EH (cell line): ENCODE measurements around the gene EPHA10.
"Not testable (repeated sequence)": the region's sequence is repeated elsewhere in the genome, so short reads cannot be mapped to it uniquely, and the experiment has no call there.

Experiments used
- DNase-seq: peaks from one replicate; pipeline ENCODE4 v3.0.0-alpha.2; 2015; ENCODE audit warnings: low read depth

The EPHA10 gene

DNA sequence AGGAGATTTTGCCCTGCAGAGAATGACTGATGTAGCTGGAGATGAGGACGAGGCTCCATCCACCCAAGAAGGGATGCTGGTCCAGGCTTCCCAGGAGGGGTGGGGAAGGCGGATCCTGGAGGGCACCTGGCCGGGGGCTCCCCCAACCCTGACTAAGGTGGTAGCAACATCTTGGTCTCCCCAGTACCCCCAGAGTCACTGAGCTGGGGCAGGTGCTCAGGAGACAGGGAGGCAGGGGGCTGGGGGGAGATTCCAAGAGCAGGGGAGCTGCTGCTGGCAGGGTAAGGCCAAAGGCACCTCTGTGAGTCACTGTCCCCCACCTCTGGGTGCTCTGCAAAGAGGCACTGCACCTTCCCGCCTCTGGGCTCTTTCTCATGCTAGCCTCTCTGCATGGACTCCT lies 48.6 kb downstream of the EPHA10 start:
- DNase-seq: no peak

DNA sequence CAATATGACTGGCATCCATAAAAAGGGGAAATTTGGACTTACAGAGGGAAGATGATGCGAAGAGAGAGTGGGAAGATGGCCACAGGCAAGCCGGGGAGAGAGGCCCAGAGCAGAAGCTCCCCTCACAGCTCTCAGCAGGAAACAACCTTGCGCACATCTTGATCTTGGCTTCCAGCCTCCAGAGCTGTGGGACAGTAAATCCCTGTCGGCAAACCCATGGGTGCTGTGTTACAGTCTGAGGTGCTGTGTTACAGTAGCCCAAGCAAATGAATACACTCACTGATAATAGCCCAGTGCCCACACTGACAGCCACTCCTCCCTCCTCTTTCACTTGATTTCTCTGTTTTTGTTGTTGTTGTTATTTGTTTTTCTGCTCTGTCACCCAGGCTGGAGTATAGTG lies 50.2 kb downstream of the EPHA10 start:
- DNase-seq: no peak

- no peak for DNase-seq
Observed at GRCh38 chr1:37714226-37714625, 50.7 kb downstream of the EPHA10 start.

GRCh38 chr1:37708471-37708870 lies 56.4 kb downstream of the EPHA10 start:
- no peak for DNase-seq

- DNase-seq: no peak
Observed at GRCh38 chr1:37705399-37705798, 59.5 kb downstream of the EPHA10 start.

GRCh38 chr1:37704966-37705365 lies 60.0 kb downstream of the EPHA10 start:
- peak; percentile 61 for DNase-seq

- DNase-seq: no peak
Observed at GRCh38 chr1:37703061-37703460, 61.9 kb downstream of the EPHA10 start.

DNA sequence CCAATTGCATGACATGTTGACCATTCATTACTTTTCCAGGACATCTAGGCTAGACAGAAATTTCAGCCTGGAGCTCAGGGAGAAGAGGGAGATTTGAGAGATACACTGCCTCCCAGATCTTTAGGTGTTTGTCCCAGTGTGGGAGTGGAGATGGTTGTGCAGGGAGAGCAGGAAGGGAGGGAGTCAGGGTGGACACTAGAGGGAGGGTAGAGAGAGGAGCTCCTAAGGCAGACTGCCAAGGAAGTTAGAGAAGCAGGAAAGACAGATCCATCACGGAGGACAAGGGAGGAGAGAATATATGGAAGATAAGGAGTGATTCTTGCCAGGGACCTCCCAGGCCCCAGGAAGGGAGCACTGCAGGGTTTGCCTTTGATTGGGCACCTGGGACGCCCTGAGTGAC lies 63.9 kb downstream of the EPHA10 start:
- DNase-seq: no peak

- DNase-seq: no peak
Observed at GRCh38 chr1:37699147-37699546, 65.8 kb downstream of the EPHA10 start.

- DNase-seq: no peak
Observed at GRCh38 chr1:37697737-37698136, 67.2 kb downstream of the EPHA10 start.

DNA sequence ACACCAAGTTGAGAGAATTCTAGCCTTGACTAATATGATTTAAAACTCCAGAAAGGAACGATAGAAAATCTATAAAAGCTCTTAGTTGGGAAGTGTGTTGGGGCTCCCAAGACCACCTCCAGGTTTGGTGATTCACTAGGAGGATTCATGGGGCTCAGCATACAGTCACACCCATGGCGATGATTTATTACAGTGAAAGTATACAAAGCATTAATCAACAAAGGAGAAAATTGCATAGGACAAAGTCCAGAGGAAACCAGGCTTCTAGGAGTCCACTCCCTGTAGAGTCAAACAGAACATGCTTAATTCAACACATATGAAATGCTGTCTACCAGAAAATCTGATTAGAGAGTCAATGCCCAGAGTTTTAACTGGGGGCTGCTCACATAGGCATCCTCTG lies 67.8 kb downstream of the EPHA10 start:
- DNase-seq: no peak

GRCh38 chr1:37692834-37693175 lies 72.1 kb downstream of the EPHA10 start:
- DNase-seq: no peak

DNA sequence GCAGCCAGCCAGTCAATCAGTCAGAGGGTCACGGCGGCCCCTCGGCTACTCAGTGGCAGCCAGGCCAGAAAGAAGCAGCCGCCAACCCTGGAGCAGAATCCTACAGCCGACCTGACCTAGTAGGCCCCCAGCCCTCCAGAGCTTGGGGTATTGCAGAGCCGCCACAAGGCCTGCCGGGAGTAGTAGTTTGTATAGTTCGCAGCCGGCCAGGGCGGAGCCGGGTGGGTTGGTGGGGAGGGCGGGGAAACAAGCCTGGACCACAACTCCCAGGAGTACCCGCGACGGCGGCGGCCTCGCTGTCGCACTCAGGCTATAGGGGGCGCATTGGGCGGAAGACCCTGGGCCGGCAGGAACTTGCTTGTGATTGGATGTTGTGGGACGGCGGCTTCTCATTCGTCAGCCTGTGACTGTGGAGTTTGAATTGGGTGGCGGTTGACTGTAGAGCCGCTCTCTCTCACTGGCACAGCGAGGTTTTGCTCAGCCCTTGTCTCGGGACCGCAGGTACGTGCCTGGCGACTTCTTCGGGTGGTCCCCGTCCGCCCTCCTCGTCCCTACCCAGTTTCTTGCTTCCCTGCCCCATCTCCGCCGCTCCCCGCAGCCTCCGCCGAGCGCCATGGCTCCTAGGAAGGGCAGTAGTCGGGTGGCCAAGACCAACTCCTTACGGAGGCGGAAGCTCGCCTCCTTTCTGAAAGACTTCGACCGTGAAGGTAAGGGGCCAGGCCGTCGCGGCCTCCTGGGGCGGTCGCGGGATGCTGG lies 72.7 kb downstream of the EPHA10 start, which contains the start of gene CDCA8:
TSS of gene CDCA8 (plus strand) at position 439 of the 756 bp plus-strand sequence. CDS start at position 614, 175 bp downstream.
- peak; percentile 98 for DNase-seq

- DNase-seq: peak; percentile 55
Observed at GRCh38 chr1:37691497-37692077, 73.3 kb downstream of the EPHA10 start.

DNA sequence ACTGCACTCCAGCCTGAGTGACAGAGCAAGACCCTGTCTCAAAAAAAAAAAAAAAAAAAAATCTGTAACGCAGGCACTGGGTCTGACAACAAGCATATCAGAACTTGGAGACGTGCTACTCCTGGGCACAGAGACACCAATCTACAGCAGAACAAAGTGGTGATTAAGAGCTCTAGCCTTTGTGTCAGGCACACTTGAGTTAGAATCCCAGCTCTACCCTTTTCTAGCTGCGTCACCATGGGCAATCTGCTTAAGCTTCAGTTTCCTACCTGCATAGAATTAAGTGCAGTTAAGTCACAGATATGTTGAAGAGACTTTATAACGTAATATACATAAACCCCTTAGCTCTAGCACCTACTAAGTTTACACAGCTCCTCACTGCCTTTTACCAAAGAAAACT lies 76.0 kb downstream of the EPHA10 start:
- DNase-seq: no peak

DNA sequence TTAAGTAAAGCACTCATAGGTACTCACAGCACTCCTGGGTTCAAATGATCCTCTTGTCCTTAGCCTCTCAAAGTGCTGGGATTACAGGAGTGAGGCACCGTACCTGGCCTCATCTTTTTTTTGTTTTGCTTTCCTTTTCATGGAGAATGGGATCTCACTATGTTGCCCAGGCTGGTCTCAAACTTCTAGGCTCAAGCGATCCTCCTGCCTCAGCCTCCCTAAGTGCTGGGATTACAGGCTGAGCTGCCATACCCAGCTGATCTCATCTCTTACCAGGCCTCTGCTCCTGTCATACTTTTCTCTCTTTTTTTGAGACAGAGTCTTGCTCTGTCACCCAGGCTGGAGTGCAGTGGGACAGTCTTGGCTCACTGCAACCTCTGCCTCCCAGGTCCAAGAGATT lies 77.2 kb downstream of the EPHA10 start:
- not testable (repeated sequence) for DNase-seq

- no peak for DNase-seq
Observed at GRCh38 chr1:37685722-37686121, 79.2 kb downstream of the EPHA10 start.

DNA sequence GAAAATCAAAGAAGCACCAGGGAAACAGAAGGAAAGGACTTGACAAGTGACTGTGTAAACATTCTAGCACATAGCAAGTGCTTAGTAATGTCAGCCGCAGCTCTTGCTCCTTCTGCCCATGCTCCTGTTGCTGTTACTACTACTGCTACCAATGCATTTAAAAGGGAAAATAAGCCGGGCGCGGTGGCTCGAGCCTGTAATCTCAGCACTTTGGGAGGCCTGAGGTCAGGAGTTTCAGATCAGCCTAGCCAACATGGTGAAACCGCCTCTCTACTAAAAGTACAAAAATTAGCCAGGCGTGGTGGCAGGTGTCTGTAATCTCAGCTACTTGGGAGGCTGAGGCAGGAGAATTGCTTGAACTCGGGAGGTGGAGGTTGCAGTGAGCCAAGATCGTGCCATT lies 80.7 kb downstream of the EPHA10 start:
- DNase-seq: not testable (repeated sequence)

GRCh38 chr1:37682334-37682987 lies 82.5 kb downstream of the EPHA10 start:
- peak; percentile 70 for DNase-seq

- no peak for DNase-seq
Observed at GRCh38 chr1:37680933-37681332, 84.0 kb downstream of the EPHA10 start.

- DNase-seq: no peak
Observed at GRCh38 chr1:37677808-37678207, 87.1 kb downstream of the EPHA10 start.

DNA sequence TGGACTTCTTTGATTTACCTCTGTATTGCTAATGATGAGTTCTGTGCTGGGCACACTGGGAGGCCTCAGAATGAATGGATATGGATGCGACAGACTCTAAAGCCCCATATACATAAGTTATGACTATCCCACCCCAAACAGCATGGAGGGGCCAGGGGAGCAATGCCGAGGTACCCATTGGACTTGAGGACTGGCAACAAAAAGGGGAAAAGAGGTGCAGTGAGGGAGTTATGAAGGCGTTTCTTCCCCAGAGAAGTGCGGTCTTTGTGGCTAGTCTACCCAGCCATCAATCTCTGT lies 87.8 kb downstream of the EPHA10 start:
- no peak for DNase-seq

DNA sequence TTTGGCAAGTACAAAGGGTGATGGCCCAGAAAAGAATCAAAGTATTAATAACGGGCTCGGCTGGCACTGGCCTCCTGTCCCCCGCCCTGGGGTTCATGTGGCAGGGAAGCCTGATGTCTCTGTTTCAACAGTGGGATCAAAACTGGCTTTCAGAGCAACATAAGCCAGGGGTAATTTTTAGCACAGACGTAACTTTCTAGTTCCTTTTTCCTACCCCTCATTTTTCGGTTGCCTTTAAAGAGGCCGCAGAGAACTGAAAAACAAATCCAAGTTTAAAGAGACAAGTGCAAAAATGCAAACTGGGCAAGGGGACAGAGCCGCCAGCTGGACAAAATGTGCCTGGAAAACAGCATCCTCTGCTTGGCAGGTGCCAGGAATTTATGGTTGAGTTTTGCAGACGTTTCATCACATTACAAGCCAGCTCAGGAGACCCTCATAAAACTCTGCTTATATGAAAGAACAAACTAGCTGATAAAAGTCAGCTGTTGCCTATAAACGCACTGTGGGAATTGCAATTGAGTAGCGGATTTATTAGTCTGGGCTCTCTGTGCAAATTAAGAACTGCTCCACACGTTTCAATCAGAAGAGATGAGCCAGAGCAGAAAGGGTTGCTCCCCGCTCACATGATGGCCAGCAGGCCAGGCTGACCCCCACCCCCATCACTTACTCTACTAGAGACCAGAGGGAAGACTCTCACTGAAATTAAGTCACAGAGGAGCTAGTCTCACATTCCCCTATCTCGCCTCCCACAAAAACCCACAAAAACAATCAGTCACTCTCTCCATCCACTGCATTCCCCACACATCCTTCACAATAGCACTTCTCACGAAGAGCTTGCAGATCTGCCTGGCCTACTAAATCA lies 88.4 kb downstream of the EPHA10 start:
- DNase-seq: peak; percentile 8
